GM21381 (cell line): ENCODE data around the gene MORC1.
A peak's percentile ranks its signal among the peaks of the same experiment; 100 is the strongest.
"Not testable (repeated sequence)": the region's sequence is repeated elsewhere in the genome, so short reads cannot be mapped to it uniquely, and the experiment has no call there.

ENCODE experiments used
- ATAC-seq: cut with Tn5 transposase; IDR thresholded peaks from one replicate; pipeline ENCODE4 v1.9.1; 2021; ENCODE audit warnings: mild to moderate bottlenecking, moderate library complexity; ENCODE audit not compliant: unreplicated experiment

Gene MORC1

GRCh38 chr3:109112946-109113760 lies 4.8 kb downstream of the MORC1 start:
- ATAC-seq = no peak

DNA sequence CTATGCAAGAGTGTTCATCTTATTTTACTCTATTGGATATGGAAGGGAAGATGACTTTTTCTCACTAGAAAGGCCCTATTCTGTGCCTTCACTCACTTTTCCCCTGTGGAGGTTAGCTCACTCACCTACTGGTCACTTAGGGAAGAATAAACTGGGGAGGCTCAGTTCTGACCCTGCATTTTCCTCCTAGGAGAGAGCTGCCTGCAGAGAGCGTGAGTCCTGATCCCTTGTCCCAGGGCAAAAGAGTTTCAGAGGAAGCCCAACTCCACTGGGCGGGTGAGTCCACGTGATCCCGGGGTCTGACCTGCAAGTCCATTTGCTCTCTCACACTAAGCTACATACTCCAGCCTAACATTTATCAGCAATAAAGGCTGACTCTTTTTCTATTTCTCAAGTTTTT lies 8.4 kb downstream of the MORC1 start:
- ATAC-seq = no peak

- ATAC-seq = no peak
These were observed 19.8 kb downstream of the MORC1 start for GRCh38 chr3:109098079-109098644.

GRCh38 chr3:109095166-109095565 lies 22.8 kb downstream of the MORC1 start:
- ATAC-seq = no peak

- ATAC-seq = no peak
These were observed 24.4 kb downstream of the MORC1 start for GRCh38 chr3:109093561-109093960.

DNA sequence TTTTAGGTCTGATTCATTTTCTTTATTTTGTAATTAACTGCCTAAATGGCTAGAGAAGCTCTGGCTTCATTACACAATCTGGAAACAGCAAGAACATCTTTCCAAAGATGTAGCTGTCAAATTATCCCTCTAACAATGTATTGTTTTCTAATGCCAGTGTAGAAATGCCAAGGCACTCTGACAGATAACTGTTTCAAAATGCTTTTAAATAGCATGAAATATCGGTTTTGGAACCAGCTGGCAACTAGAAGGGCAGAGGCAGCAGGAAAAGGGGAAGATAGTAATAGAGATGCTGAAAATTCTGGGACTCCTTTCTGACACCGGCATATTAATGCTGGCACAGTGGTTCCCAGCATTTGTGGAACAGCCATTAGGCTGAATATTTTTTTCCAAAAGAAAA lies 26.1 kb downstream of the MORC1 start:
- ATAC-seq = no peak

DNA sequence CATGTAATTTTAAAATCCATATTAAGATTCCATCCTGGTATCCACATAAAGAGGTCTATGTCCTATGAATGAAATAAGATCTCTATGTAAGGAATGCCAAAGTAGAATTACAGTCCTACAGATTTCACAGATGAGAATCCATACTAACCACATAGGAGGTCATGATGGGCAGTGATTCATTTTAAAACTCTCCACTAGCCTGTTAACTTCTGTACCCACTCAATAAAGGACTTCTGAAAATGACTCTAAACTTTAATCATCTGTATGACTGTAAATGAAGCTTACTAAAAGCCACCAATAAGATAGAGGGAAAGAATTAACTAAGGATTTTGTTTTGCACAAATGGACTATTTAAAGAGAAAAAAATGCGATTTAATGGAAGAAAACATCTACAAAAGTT lies 28.7 kb downstream of the MORC1 start:
- no peak for ATAC-seq

GRCh38 chr3:109081746-109082510 lies 36.0 kb downstream of the MORC1 start:
- peak; percentile 98 for ATAC-seq

GRCh38 chr3:109080090-109080489 lies 37.8 kb downstream of the MORC1 start:
- ATAC-seq = not testable (repeated sequence)

GRCh38 chr3:109073116-109073515 lies 44.8 kb downstream of the MORC1 start:
- no peak for ATAC-seq

GRCh38 chr3:109072194-109072593 lies 45.7 kb downstream of the MORC1 start:
- ATAC-seq = peak; percentile 77

DNA sequence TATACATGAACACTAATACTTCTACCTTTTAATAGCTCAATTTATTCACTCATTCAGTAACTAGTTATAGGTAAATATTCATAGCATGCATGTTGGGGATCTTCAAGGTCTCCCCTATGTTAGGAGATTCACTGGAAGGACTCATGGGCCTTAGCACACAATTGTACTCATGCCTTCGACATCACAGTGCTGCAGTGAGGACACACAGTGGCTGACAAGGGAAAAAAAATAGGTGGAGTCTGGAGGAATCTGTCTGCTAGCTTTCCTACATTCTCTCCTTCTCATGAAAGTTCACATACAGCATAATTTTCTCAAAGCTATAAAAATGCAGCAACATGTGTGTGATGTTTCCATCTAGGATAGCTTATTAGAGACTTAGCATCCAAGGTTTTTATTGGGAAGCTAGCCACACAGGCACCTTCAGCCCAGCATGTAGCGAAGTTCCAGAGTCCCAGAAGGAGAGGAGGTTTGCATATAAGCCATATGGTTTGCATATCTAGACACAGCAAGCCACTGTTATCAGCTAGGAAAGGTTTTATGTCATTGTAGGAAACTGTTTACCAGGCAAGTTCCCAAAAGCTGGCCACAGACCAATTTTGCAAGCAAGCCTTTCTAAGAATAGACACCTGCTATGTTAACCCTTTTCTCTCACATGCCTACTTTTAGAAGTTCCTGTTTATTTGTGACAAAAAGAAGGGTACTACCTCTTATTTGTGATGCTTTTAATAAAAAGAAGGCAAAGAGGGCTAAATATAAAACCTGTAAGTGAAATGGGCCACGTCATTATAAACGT lies 46.4 kb downstream of the MORC1 start:
- ATAC-seq = no peak

DNA sequence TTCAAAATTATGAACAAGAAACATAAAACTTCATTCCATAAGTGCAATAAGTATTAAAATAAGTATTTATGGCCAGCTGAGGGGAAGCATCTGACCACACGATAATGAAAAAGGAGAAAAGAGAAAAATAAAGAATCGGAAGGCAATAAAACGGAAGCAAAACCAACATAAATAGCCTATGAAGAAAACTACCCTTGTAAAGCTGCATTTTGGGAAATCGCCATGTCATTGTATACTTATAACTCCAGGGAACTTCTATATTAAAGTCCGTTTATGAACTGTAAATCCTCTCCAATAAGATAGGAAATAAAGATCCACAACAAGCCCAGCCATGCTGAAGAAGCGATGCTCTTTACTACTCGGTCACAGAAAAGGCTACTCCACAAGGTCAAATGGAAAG lies 47.7 kb downstream of the MORC1 start:
- no peak for ATAC-seq

DNA sequence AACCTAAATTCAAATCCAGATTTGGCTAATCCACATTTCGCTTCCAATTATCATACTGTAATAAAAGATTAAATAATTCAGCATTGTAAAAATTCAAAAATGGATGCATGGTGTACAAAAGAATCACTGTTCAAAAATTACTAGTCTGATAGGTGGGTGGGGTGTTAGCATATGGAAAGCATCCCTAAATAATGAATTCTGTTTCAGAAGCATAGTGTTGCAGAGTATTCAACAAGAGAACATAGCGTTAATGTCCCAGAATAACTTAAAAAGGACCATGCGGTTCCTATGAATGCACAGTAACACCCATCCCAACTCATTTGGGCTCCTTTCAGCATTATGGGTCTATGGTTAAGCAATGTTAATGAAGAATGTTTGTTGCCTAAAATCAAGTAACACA lies 51.1 kb downstream of the MORC1 start:
- no peak for ATAC-seq

DNA sequence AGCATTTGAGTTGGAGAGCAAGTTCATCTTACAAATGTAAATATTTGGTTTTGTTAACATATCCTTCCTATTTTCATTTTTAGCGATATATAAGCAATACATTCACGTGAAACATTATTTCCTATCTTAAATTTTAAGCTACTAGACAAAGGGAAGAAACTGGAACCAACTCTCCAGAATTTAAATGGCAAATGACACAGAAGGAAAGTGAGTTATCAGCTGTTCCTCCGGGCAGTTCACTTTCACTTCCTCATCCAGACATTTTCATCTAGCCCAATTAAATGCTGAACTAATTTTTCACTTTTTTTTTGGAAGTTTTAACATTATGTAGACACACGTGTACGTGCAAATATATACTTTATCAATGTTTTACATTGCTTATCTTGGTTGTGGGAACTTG lies 58.7 kb downstream of the MORC1 start:
- peak; percentile 59 for ATAC-seq

DNA sequence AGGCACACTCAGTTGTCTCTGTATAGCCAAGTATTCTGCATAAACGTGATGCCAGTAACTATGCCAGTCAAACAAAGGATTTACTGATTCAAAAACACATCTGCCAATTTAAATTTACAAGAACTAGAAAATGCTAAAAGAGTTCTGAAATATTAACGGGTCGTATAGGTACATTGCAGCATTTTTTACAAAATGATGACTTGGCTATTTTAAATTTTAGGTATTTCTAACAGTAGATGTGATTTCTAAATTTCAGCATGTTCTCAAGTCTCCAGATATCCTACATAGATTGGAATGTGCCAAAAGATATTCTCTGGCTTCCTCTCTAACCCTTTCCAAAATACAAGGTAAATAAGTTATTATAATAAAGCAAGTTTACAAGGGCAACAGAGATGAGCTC lies 60.3 kb downstream of the MORC1 start:
- ATAC-seq = no peak

DNA sequence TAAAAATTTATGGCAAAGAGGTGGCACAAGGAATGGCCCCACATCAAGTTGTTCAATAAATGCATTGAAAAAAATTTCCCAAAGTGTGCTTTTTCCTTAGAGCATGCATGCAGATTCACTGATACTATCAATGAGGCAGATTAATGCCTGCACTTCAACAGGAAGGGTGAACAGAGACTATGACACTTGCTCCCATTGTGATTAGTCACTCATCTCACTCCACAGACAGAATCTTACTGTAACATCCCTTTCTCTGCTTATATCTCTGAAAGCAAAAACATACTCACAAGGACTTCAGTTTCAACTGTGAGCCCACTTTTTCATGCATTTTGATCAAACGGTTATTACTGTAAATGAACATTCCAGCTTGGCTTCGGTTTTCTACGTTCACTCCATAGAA lies 60.9 kb downstream of the MORC1 start:
- no peak for ATAC-seq

- ATAC-seq = peak; percentile 65
These were observed 67.3 kb downstream of the MORC1 start for GRCh38 chr3:109050591-109051167.

DNA sequence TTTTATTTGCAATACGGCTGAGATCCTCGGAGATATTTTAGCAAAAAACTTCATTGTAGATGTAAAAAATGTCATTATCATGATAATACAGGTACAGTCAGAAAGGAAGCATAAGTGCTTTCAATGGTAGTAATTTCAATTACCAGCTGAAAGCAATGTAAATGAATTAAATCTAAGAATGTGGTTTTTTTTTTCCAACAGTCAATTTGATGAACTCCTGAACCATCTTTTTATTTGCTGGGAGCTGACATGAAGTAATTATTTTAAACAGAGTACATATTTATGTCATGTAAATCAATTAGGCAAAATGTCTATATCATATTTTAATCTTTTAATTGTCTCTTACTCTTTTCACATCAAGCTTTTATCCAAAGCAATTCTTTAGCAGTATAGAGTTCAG lies 70.6 kb downstream of the MORC1 start:
- no peak for ATAC-seq

GRCh38 chr3:109045271-109046040 lies 72.5 kb downstream of the MORC1 start:
- no peak for ATAC-seq
